IMR-90 (cell line): ENCODE results near the gene FMN1. TPM values are rescaled to one million over a fixed set of nuclear protein-coding genes. Genes with fewer than 3 reads are reported as not detected.
A peak's percentile ranks its signal among the peaks of the same experiment; 100 is the strongest.

Source experiments
- ATAC-seq: fragments of 200-7000 bp; cut with Tn5 transposase; 2 replicates; pipeline ENCODE4 v1.9.1; 2020; ENCODE audit warnings: low read depth, mild to moderate bottlenecking, moderate library complexity
- BruUV-seq: library from RNA; stranded (reverse); fragments of 400-500 nt; replicated peaks from 2 replicates; lab custom pipeline; 2021; lab: Mats Ljungman, UMichigan
- CTCF ChIA-PET: fragments of 300-600 bp; formaldehyde crosslinking; extraction: SDS; loops from one replicate; lab custom pipeline; 2021; ENCODE audit warnings: antibody characterized with exemption; lab: Yijun Ruan, JAX
- POLR2A ChIA-PET: fragments of 300-600 bp; sonication (Branson Sonifier 250); formaldehyde crosslinking; loops from one replicate; lab custom pipeline; 2022; ENCODE audit warnings: antibody characterized with exemption; ENCODE audit not compliant: unreplicated experiment; lab: Charles Lee
- DNase-seq: peaks from one replicate; pipeline ENCODE4 v3.0.0; 2013
- H2AFZ ChIP-seq: replicated peaks from 2 replicates; pipeline ENCODE3; 2013; ENCODE audit warnings: low read length, mild to moderate bottlenecking; ENCODE audit not compliant: poor library complexity
- H2AK5ac ChIP-seq: 2 replicates; pipeline ENCODE4 v1.6.1; 2013; ENCODE audit warnings: low read depth, low read length, inconsistent platforms
- H2AK9ac ChIP-seq: replicated peaks from 2 replicates; pipeline ENCODE3; 2013; ENCODE audit warnings: mild to moderate bottlenecking, low read depth, low read length, moderate library complexity; ENCODE audit not compliant: poor library complexity
- H2BK120ac ChIP-seq: 2 replicates; pipeline ENCODE4 v1.6.1; 2013; ENCODE audit warnings: low read depth, low read length, inconsistent platforms
- H2BK15ac ChIP-seq: 3 replicates; pipeline ENCODE4 v1.6.1; 2013; ENCODE audit warnings: low read depth, low read length, inconsistent platforms
- H2BK20ac ChIP-seq: 2 replicates; pipeline ENCODE4 v1.6.1; 2013; ENCODE audit warnings: low read depth, mild to moderate bottlenecking, inconsistent platforms, low read length, moderate library complexity
- H2BK5ac ChIP-seq: 2 replicates; pipeline ENCODE4 v1.6.1; 2013; ENCODE audit warnings: mild to moderate bottlenecking, low read depth, low read length, inconsistent platforms; ENCODE audit not compliant: poor library complexity, severe bottlenecking
- H3K14ac ChIP-seq: replicated peaks from 2 replicates; pipeline ENCODE4 v1.6.1; 2013; ENCODE audit warnings: low read depth, low read length, inconsistent platforms
- H3K18ac ChIP-seq: 2 replicates; pipeline ENCODE4 v1.6.1; 2013; ENCODE audit warnings: low read depth, low read length, control low read depth
- H3K23ac ChIP-seq: 2 replicates; pipeline ENCODE4 v1.6.1; 2013; ENCODE audit warnings: low read depth, low read length, inconsistent platforms
- H3K27ac ChIP-seq: 2 replicates; pipeline ENCODE4 v1.5.1; 2013; ENCODE audit warnings: mild to moderate bottlenecking, control low read depth, low read length; ENCODE audit not compliant: insufficient read depth
- H3K27me3 ChIP-seq: 2 replicates; pipeline ENCODE4 v1.6.1; 2013; ENCODE audit warnings: low read length; ENCODE audit not compliant: control insufficient read depth, insufficient read depth
- H3K36me3 ChIP-seq: 2 replicates; pipeline ENCODE4 v1.6.1; 2013; ENCODE audit warnings: low read length, mixed read lengths; ENCODE audit not compliant: control insufficient read depth, insufficient read depth
- H3K4ac ChIP-seq: 2 replicates; pipeline ENCODE4 v1.6.1; 2013; ENCODE audit warnings: low read depth, low read length, inconsistent platforms
- H3K4me1 ChIP-seq: 2 replicates; pipeline ENCODE4 v1.6.1; 2013; ENCODE audit warnings: low read length, mixed read lengths; ENCODE audit not compliant: control insufficient read depth, insufficient read depth
- H3K4me2 ChIP-seq: 2 replicates; pipeline ENCODE4 v1.6.1; 2013; ENCODE audit warnings: low read depth, mild to moderate bottlenecking, control low read depth, low read length, moderate library complexity
- H3K4me3 ChIP-seq: 2 replicates; pipeline ENCODE4 v1.5.1; 2013; ENCODE audit warnings: low read depth, mild to moderate bottlenecking, control low read depth, low read length, moderate library complexity; ENCODE audit not compliant: insufficient read depth
- H3K56ac ChIP-seq: 2 replicates; pipeline ENCODE4 v1.6.1; 2013; ENCODE audit warnings: low read length, inconsistent platforms; ENCODE audit not compliant: insufficient read depth; ENCODE audit errors: extremely low read depth
- H3K79me1 ChIP-seq, 2 experiments: 2 replicates each; pipeline ENCODE4 v1.6.1; 2013; ENCODE audit warnings: low read length in 2 of 2, inconsistent platforms in 1 of 2, low read depth in 1 of 2
- H3K9ac ChIP-seq: 2 replicates; pipeline ENCODE4 v1.6.1; 2013; ENCODE audit warnings: low read depth, low read length, control low read depth
- H3K9me1 ChIP-seq: 2 replicates; pipeline ENCODE4 v1.6.1; 2013; ENCODE audit warnings: low read length, inconsistent platforms; ENCODE audit not compliant: insufficient read depth
- H3K9me3 ChIP-seq: 2 replicates; pipeline ENCODE4 v1.6.1; 2013; ENCODE audit warnings: low read length; ENCODE audit not compliant: control insufficient read depth, insufficient read depth
- H4K20me1 ChIP-seq: 2 replicates; pipeline ENCODE4 v1.6.1; 2013; ENCODE audit warnings: low read length, inconsistent platforms; ENCODE audit not compliant: insufficient read depth
- H4K5ac ChIP-seq: 2 replicates; pipeline ENCODE4 v1.6.1; 2013; ENCODE audit warnings: mild to moderate bottlenecking, low read depth, low read length, control low read depth
- H4K8ac ChIP-seq, 2 experiments: 2 replicates each; pipeline ENCODE4 v1.6.1; 2013; ENCODE audit warnings: low read depth in 2 of 2, low read length in 2 of 2, control low read depth in 1 of 2, inconsistent platforms in 1 of 2
- H4K91ac ChIP-seq: 2 replicates; pipeline ENCODE4 v1.6.1; 2013; ENCODE audit warnings: low read depth, low read length, inconsistent platforms; ENCODE audit not compliant: insufficient read depth
- BHLHE40 ChIP-seq: fragments of 150-350 bp; IDR thresholded peaks from 2 replicates; pipeline ENCODE4 v1.6.1; 2016; ENCODE audit warnings: mild to moderate bottlenecking, low read depth, low read length
- CEBPB ChIP-seq: IDR thresholded peaks from 2 replicates; pipeline ENCODE4 v1.6.1; 2012; ENCODE audit warnings: low read depth, low read length, improper control_type of control experiment
- CHD1 ChIP-seq: IDR thresholded peaks from 2 replicates; pipeline ENCODE4 v1.6.1; 2012; ENCODE audit warnings: low read depth, low read length, improper control_type of control experiment
- FOS ChIP-seq: fragments of 150-350 bp; IDR thresholded peaks from 2 replicates; pipeline ENCODE4 v1.6.1; 2016; ENCODE audit warnings: low read depth, low read length
- MAFK ChIP-seq: IDR thresholded peaks from 2 replicates; pipeline ENCODE4 v1.6.1; 2012; ENCODE audit warnings: low read depth, low read length, improper control_type of control experiment
- MXI1 ChIP-seq: IDR thresholded peaks from 2 replicates; pipeline ENCODE4 v1.6.1; 2012; ENCODE audit warnings: low read depth, mild to moderate bottlenecking, low read length, moderate library complexity, borderline replicate concordance
- SMC3 ChIP-seq: fragments of 150-350 bp; IDR thresholded peaks from 2 replicates; pipeline ENCODE4 v1.6.1; 2016; ENCODE audit warnings: low read depth, mild to moderate bottlenecking, antibody characterized with exemption, low read length, moderate library complexity
- WGBS, 2 experiments: methylation state at CpG; one replicate each; pipeline versions ENCODE4 v1.1.5 to v1.1.7; 2013; ENCODE audit warnings: missing lambda C conversion rate in 2 of 2; ENCODE audit not compliant: insufficient read length in 1 of 2; ENCODE audit errors: extremely low coverage in 2 of 2; 5-methylcytosine and 5-hydroxymethylcytosine counted together
- dilution Hi-C: fragments of 300-500 bp; cut with HindIII; formaldehyde crosslinking; loops from one replicate; pipeline ENCODE4 v1.14.3; 2018; ENCODE audit warnings: low sequenced_read_pairs; ENCODE audit not compliant: unreplicated experiment
- in situ Hi-C: fragments of 300-500 bp; cut with MboI; formaldehyde crosslinking; loops from 3 replicates; pipeline ENCODE4 v1.14.3; 2019; ENCODE audit warnings: low sequenced_read_pairs, inconsistent platforms, mixed read lengths
- intact Hi-C: fragments of 100-400 bp; cut with micrococcal nuclease; formaldehyde crosslinking; loops from 2 replicates; pipeline ENCODE4 v1.10.0; 2022
- polyA plus RNA-seq, 3 experiments: library from polyadenylated mRNA; depleted of rRNA; stranded (reverse); fragments of >200 nt; gene quantifications; 2 replicates each; pipeline ENCODE4 v1.2.3, GENCODE V29; 2012; ENCODE audit warnings: low replicate concordance in 1 of 3
- total RNA-seq: library from RNA; depleted of rRNA; stranded (reverse); fragments of >200 nt; gene quantifications from 2 replicates; pipeline ENCODE4 v1.2.3, GENCODE V29; 2012
- TF ChIP-seq, protein P1 (sequence below): fragments of 150-350 bp; IDR thresholded peaks from 2 replicates; pipeline ENCODE4 v1.6.1; 2016; ENCODE audit warnings: low read depth, mild to moderate bottlenecking, low read length, moderate library complexity, borderline replicate concordance
- TF ChIP-seq, protein P2 (sequence below): conservative IDR thresholded peaks from 2 replicates; pipeline ENCODE4 v1.5.1; 2012; ENCODE audit warnings: mild to moderate bottlenecking, low read depth, low read length, improper control_type of control experiment

Gene FMN1
- total and polyA plus RNA-seq, 2 of the 4 experiments (the other 2 are of a cell fraction), result 7.3 to 17.6 TPM

DNA sequence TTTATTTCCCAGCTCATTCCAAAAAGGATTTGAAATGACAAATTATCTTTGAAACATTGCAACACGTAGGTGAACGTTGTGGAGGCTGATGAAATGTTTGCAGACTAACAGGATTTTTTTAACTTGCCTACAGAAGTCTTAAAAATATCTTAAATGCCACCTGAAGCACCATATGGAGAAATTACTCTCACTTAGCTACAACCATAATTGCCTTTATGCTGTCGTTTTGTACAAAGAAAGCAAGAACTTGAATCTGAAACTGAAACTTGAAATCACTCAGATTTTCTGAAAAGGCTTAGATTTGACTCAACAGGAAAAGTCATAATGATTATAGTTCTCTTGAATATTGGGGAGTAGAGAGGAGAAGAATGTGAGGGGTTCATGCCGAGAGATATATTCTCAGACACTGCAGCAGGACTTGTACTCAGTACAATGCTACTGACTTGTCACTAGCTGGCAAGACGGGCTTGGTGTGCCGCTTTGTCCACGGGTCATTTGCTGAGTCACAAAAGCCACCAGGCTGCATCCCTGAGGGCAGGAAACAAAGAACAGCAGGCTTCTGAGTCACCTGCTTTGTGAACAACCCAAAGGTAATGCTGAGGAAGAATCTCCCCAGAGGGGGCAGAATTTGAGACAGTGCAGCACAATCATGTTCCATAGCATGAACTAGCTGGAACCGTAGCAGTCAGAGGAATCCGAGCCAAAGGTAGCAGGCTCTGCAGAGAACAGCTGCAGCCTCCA, 7.1 kb upstream of the FMN1 start:
- H3K27me3 ChIP-seq, result peaks cover 31% of the 10 kb centered on the region
- 43% methylated on average over 4 of the region's 9 CpGs; no CpG with 5 or more reads in 1 of the 2 experiments for WGBS, 2 experiments
- no peak overlapping the region for H3K9ac ChIP-seq
- no peak overlapping the region for H3K14ac ChIP-seq
- ChIA-PET POLR2A (no interaction called here), CTCF (interaction anchor here (0.6 to 1.1 kb wide), 2 partner anchors 15 to 786 kb away, joined by 3 to 4 read pairs; no protein-coding TSS in a partner anchor)
- peak; percentile 42; the same call in 1 of the 2 replicates for ATAC-seq
- H3K4ac ChIP-seq, result no peak overlapping the region
- no peak overlapping the region for H2BK15ac ChIP-seq
- no peak overlapping the region for H2BK20ac ChIP-seq
- TF ChIP-seq, protein P1, sequence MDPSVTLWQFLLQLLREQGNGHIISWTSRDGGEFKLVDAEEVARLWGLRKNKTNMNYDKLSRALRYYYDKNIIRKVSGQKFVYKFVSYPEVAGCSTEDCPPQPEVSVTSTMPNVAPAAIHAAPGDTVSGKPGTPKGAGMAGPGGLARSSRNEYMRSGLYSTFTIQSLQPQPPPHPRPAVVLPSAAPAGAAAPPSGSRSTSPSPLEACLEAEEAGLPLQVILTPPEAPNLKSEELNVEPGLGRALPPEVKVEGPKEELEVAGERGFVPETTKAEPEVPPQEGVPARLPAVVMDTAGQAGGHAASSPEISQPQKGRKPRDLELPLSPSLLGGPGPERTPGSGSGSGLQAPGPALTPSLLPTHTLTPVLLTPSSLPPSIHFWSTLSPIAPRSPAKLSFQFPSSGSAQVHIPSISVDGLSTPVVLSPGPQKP, result no peak
- TF ChIP-seq SMC3 (no peak), BHLHE40 (no peak), CEBPB (no peak), MXI1 (no peak), MAFK (no peak), CHD1 (no peak), FOS (no peak)
- TF ChIP-seq, protein P2, sequence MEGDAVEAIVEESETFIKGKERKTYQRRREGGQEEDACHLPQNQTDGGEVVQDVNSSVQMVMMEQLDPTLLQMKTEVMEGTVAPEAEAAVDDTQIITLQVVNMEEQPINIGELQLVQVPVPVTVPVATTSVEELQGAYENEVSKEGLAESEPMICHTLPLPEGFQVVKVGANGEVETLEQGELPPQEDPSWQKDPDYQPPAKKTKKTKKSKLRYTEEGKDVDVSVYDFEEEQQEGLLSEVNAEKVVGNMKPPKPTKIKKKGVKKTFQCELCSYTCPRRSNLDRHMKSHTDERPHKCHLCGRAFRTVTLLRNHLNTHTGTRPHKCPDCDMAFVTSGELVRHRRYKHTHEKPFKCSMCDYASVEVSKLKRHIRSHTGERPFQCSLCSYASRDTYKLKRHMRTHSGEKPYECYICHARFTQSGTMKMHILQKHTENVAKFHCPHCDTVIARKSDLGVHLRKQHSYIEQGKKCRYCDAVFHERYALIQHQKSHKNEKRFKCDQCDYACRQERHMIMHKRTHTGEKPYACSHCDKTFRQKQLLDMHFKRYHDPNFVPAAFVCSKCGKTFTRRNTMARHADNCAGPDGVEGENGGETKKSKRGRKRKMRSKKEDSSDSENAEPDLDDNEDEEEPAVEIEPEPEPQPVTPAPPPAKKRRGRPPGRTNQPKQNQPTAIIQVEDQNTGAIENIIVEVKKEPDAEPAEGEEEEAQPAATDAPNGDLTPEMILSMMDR, result no peak
- no peaks in the 10 kb centered on the region for H3K4me1 ChIP-seq
- dilution Hi-C loops (no loop called here), in situ Hi-C loops (no loop called here), intact Hi-C loops (no loop called here)
- no peaks in the 10 kb centered on the region for H3K9me1 ChIP-seq
- no peak overlapping the region for H4K5ac ChIP-seq
- no peak overlapping the region for H3K18ac ChIP-seq
- no peak overlapping the region for H3K23ac ChIP-seq
- H3K27ac ChIP-seq, result no peak overlapping the region
- DNase-seq, result peak; percentile 20
- no peak overlapping the region for H2AFZ ChIP-seq
- H4K91ac ChIP-seq, result no peak overlapping the region
- no peak overlapping the region for H2BK5ac ChIP-seq
- BruUV-seq, result no TSS peak
- H3K4me3 ChIP-seq, result peak overlapping the region; percentile 23; the same call in 1 of the 2 replicates
- H4K20me1 ChIP-seq, result no peaks in the 10 kb centered on the region
- peak overlapping the region; percentile 63 for H3K4me2 ChIP-seq
- H4K8ac ChIP-seq, result no peak overlapping the region
- H3K56ac ChIP-seq, result no peak overlapping the region
- H3K9me3 ChIP-seq, result no peaks in the 10 kb centered on the region
- no peak overlapping the region for H2AK5ac ChIP-seq
- H3K79me1 ChIP-seq, result no peaks in the 10 kb centered on the region
- H2BK120ac ChIP-seq, result no peak overlapping the region
- no peak overlapping the region for H2AK9ac ChIP-seq
- no peaks in the 10 kb centered on the region for H3K36me3 ChIP-seq
